Measurements from ENCODE around the gene TMCC1.
"Not testable (repeated sequence)": the region's sequence is repeated elsewhere in the genome, so short reads cannot be mapped to it uniquely, and the experiment has no call there.

TMCC1 gene

GRCh38 chr3:129893581-129894070, at the start of gene TMCC1:
TMCC1 (minus strand) TSS chr3:129893711.
- peak; percentile 43 for DNase-seq

- DNase-seq: no peak
Measured at GRCh38 chr3:129943020-129943419, 49.5 kb upstream of the TMCC1 start.

GRCh38 chr3:129942296-129942695, 48.8 kb upstream of the TMCC1 start:
- peak; percentile 32 for DNase-seq

DNA sequence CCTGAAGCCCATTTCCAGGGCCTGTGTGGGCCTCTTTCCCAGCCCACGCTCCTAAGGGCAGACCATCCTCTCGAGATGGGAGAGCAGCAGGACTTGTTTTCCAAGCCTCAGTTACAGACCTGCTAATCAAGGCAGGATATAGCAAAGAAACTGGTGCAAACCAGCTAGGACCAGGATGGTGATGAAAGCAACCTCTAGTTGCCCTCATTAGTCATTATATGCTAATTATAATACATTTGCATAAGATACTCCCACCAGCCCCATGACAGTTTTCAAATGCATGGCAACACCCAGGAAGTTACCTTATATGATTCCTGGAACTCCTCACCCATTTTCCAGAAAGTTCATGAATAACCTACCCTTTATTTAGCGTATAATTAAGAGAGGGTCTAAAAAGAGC, 46.6 kb upstream of the TMCC1 start:
- DNase-seq: no peak

DNA sequence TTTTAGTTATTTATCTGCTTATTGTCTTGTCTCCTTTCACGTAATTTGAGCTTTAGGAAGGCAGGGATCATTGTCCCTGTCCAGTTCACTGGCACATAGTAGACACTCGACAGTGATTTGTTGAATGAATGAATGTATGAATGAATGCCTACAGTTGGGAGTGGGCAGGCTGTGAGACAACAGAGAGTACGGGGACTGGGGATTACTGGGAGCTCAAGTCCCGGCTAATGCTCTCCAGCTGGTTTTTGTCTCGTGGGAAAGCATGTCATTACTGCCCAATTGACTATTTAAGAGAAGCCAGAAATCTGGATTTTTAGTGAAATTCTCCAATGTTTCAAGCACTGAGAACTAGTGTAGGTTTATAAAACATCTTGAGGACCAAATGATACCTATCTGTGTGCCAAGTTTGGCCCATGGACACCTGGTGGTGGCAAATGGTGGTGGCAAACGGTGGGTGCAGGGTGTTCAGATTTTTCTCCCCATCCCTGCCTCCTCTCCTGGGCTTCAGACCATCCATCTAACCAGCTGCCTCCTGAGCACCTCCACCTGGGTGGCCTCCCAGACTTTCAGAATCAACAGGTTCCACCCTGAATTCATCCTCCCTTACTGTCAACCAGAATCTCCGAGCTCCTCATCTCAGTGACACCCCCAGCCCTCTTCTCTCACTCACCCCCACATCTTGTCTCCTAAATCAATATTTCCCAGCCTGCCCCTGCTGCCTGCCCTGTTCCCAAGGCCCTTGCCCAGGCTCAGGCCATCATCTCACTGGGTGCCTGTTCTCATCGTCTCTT, 44.8 kb upstream of the TMCC1 start:
- no peak for DNase-seq

DNA sequence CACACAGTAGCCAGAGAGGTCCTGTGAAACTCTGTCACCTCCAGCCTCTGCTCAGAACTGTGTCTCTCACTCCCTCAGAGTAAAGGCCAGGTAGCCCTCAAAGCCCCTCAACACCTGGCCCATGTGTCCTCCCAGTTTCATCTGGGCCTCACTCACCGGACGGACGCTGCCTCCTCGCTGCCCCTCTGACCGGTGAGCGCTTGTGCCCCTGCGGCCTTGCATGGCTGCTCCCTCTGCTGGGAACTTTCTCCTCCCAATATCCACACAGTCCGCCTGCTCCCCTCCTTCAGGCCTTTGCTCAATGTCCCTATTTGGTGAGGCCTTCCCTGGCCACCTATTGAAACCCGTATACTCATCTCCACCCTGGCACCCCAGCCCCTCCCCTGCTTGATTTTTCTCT, 44.2 kb upstream of the TMCC1 start:
- DNase-seq: peak; percentile 12

DNA sequence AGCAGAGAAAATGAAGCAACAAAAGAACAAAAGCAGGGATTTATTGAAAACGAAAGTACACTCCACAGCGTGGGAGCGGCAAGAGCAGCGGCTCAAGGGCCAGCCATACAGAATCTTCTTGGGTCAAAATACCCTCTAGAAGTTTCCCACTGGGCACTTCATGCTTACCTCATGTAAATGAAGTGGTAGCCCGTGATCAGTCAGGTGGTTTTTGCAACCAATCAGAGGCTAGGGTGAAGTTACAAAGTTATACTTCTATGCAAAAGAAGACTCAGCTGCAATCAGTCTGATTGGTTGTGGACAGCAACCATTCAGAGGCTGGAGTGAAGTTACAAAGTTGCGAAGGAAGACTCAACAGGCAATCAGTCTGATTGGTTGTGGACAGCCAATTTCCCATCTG, 43.2 kb upstream of the TMCC1 start:
- no peak for DNase-seq

DNA sequence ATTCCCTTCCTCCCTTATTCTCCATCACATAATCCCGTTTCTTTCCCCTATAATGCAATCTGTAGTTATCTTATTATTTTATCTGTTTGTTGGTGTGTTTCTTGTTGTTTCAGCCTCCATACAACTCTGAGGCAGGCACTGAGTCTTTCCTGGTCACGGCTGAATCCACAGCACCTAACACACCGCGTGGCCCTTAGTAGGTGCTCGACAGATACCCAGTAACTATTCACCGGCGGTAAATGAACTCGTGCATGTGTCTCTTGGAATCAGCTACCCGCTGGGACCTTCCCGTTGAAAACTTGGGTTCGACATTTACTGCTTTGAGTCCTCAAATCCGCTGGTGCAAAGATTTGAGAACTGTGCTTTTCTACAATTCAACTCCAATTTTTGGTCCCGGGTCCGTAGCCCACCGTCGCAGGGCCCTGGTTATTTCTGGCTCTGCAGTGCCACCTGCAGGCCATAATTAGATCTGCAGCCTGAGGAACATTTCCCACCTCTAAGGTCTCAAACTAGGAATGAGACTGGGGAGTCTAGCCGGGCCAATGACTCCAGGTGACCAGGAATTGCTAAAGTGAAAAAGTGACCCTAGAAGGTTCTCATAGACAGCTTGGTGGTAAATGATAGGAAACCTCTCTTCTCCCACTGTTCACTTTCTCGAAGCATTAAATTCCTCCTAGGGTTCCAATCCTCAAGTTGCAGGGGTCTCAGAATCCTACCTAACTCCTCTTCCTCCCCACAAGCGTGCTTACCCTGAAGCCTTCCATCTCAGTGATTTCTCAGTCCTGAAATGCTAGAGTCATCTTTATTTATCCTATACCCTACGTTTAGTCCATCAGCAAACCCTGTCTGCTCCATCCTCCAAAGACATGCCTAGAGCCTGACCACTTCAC, 41.0 kb upstream of the TMCC1 start:
- no peak for DNase-seq

DNA sequence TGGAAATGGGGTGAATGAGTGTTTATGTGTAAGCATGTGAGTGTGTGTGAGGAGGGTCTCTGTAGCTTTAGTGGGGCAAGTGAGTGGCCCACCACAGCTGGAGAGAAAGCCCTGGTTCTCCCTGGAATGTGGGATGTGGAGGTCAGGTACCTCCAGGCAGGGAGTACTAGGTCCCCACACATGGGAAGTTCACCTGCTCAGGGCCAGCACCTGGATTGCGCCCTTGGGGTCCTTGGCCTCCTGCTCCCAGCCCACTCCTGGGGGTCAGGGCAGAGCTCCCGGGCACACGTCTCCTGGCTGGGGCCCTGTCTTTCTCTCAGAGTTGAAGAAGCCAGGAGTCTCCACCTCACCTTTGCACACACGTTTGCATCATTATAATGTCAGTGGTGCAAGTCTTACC, 40.0 kb upstream of the TMCC1 start:
- DNase-seq: no peak

DNA sequence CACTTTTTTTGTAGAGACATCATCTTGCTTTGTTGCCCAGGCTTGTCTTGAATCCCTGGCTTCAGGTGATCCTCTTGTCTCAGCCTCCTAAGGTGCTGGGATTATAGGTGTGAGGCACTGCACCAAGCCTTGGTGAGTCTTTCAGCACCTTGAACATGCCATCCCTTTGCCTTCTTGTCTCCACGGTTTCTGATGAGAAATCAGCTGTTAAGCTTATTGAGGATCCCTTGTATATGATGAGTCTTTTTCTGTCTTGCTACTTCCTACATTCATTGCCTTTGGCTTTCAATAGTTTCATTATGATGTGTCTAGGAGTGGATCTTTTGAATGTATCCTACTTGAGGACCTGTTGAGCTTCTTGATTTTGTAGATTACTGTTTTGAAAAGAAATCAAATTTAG, 35.9 kb upstream of the TMCC1 start:
- DNase-seq: no peak

- no peak for DNase-seq
Measured at GRCh38 chr3:129927072-129927471, 33.6 kb upstream of the TMCC1 start.

DNA sequence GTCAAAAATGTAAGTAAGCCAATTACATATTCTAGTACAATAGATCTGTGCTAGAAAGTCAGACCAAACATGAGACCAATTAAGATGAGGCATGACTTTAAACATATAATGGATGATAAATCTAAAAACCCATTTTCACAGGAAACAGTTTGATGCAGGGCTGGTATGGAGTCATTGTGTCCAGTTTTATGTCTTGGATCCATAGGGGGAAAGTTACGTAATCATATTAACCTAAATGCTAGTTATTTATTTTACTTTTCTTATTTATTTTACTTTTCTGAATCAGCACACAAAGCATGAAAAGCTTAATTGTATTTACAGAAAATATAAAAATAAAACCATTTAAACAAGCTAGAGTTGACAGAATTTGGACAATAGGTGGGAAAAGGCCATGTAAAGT, 26.3 kb upstream of the TMCC1 start:
- DNase-seq: no peak

DNA sequence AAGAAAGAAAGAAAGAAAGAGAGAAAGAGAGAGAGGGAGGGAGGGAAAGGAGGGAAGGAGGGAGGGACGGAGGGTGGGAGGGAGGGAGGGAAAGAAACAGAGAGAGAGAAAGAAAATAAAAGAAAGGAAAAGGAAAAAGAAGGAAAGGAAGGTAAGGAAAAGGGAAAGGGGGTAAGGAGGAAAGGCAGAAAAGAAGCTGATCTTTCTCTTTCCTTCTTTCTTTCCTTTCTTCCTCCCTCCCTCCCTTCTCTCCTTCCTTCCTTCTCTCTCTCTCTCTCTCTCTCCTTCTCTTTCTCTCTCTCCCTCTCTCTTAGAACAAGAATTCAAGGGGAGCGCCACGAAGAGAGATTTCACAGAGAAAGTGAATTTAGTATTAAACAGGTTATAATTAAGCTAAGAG, 25.8 kb upstream of the TMCC1 start:
- no peak for DNase-seq

- DNase-seq: no peak
Measured at GRCh38 chr3:129918461-129918860, 24.9 kb upstream of the TMCC1 start.

DNA sequence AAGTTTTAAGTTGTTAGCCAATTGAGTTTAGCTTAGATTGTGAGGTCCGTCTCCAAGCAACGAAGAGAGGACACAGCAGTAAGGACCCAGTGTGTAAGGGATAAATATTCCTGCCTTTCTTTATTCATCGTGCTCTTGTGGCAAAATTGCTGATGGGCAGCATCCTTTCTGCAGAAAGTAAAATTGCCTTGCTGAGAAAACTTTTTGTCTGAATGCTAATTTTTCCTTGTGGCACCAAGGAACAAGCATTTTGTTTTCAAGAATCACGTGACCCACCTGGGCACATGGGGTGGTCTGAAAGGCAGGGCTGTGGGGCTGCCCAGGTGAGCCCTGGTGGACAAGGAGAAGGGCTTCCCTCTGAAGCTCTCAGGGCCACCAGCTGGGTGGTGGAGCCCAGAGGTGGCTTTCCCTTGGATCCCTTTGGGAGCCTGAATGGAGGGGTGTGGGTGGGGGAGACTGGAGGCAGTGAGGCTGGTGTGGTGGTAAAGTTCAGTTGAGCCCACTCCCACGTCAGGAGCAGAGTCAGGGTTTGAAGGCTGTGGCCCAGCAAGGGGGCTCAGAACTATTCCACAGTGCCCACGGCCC, 24.0 kb upstream of the TMCC1 start:
- DNase-seq: no peak

- DNase-seq: no peak
Measured at GRCh38 chr3:129913618-129914017, 20.1 kb upstream of the TMCC1 start.

GRCh38 chr3:129911261-129911861, 17.9 kb upstream of the TMCC1 start:
- DNase-seq: no peak

DNA sequence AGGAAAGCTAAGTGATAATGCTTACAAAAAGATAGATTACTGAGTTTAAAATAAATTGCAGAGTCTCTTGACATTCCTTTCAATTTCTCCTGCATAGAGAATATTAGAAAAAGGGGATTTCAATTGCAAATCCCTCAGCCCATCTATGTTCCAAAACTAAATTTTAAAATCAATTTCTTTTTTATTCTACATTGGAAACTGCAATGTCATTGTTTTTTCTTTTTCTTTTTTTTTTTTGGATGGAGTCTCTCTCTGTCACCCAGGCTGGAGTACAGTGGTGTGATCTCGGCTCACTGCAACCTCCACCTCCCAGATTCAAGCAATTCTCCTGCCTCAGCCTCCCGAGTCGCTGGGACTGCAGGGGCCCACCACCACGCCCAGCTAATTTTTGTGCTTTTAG, 15.7 kb upstream of the TMCC1 start:
- not testable (repeated sequence) for DNase-seq

GRCh38 chr3:129908417-129908816, 14.9 kb upstream of the TMCC1 start:
- DNase-seq: peak; percentile 75

GRCh38 chr3:129901272-129901671, 7.8 kb upstream of the TMCC1 start:
- not testable (repeated sequence) for DNase-seq

GRCh38 chr3:129897026-129897425, 3.5 kb upstream of the TMCC1 start:
- DNase-seq: no peak

GRCh38 chr3:129892857-129893580, 492 bp downstream of the TMCC1 start:
- DNase-seq: no peak

GRCh38 chr3:129892486-129892856, 1.0 kb downstream of the TMCC1 start:
- no peak for DNase-seq
